ENCODE data around the gene NWD2. TPM values are rescaled to one million over a fixed set of nuclear protein-coding genes. Genes with fewer than 3 reads are reported as not detected.

The NWD2 gene
- total RNA-seq, 1 experiment from 2014 or later: not detected

GRCh38 chr4:37450309-37450708, 205.8 kb downstream of the NWD2 start:
- Histone ChIP-seq H2BK5ac (ENCODE audit: insufficient read length, low read length) (no peak overlapping the region), H3K79me1 (ENCODE audit: insufficient read depth, low read depth, low read length, poor library complexity, severe bottlenecking) (no peaks in the 10 kb centered on the region), H2BK20ac (ENCODE audit: low read depth, low read length, poor library complexity, severe bottlenecking) (no peak overlapping the region), H3K23me2 (ENCODE audit: insufficient read length, low read depth, low read length, poor library complexity, severe bottlenecking) (peaks cover 13% of the 10 kb centered on the region), H3K9me3 (ENCODE audit: control insufficient read depth, low read depth, low read length) (no peaks in the 10 kb centered on the region), H3K79me2 (ENCODE audit: insufficient read depth, low read length) (no peaks in the 10 kb centered on the region), H3K27me3 (ENCODE audit: insufficient read depth, low read length) (peaks cover 2% of the 10 kb centered on the region; the same call in 1 of the 2 replicates), H3K23ac (ENCODE audit: insufficient read length, low read depth, low read length) (no peak overlapping the region), H3K56ac (ENCODE audit: insufficient read length, low read depth, low read length) (no peak overlapping the region), H2AFZ (ENCODE audit: low read length) (no peak overlapping the region), H2BK15ac (ENCODE audit: low read depth, low read length) (no peak overlapping the region), H4K8ac (replicated peaks; ENCODE audit: insufficient read length, low read depth, low read length) (no peak overlapping the region), H3K14ac (ENCODE audit: insufficient read depth, low read length) (no peak overlapping the region), H2BK12ac (ENCODE audit: insufficient read length, low read depth, low read length) (no peak overlapping the region), H3K4me1 (ENCODE audit: insufficient read depth, low read length) (no peaks in the 10 kb centered on the region; the same call in 1 of the 2 replicates), H3T11ph (ENCODE audit: low read length) (no peak overlapping the region), H3K4ac (ENCODE audit: low read depth, low read length) (no peak overlapping the region), H4K5ac (ENCODE audit: insufficient read length, low read depth, low read length) (no peak overlapping the region), H4K20me1 (ENCODE audit: control insufficient read depth, insufficient read depth, insufficient read length) (no peaks in the 10 kb centered on the region), H3K4me2 (ENCODE audit: insufficient read depth, insufficient read length, low read length) (no peak overlapping the region), H3K18ac (ENCODE audit: insufficient read length, low read depth, low read length) (no peak overlapping the region), H2AK5ac (ENCODE audit: insufficient read length, low read length) (no peak overlapping the region), H4K91ac (ENCODE audit: insufficient read length, low read depth, low read length) (no peak overlapping the region), H3K9ac (ENCODE audit: extremely low read depth, insufficient read length, low read length) (no peak overlapping the region), H3K27ac (ENCODE audit: insufficient read length, low read depth, low read length) (no peak overlapping the region), H2BK120ac (ENCODE audit: low read depth, low read length, poor library complexity, severe bottlenecking) (no peak overlapping the region)
- Mint-ChIP-seq H3K4me3 (no peak overlapping the region), H3K27me3 (ENCODE audit: low read depth) (peaks cover 52% of the 10 kb centered on the region), H3K4me1 (peaks cover 10 to 12% of the 10 kb centered on the region in 2 experiments), H3K36me3 (ENCODE audit: insufficient read depth in 1 of 3, low read depth in 3 of 3) (no peaks in the 10 kb centered on the region), H3K9me3 (no peaks in the 10 kb centered on the region), H3K27ac (no peak overlapping the region)
- no peak for DNase-seq
- TF ChIP-seq CTCF (conservative IDR thresholded peaks at IDR 0.05): no peak
- no CpG with 5 or more reads among the region's 2 CpGs for WGBS (ENCODE audit: extremely low coverage, insufficient read length, low lambda C conversion rate)

Measured in H9 (cell line).